HG02588 (cell line): ENCODE data around the gene HSPA14.
"Not testable (repeated sequence)": the region's sequence is repeated elsewhere in the genome, so short reads cannot be mapped to it uniquely, and the experiment has no call there.

Source experiments
- ATAC-seq: cut with Tn5 transposase; IDR thresholded peaks from one replicate; pipeline ENCODE4 v1.9.1; 2021; ENCODE audit warnings: mild to moderate bottlenecking, moderate library complexity; ENCODE audit not compliant: unreplicated experiment

Gene HSPA14, protein sequence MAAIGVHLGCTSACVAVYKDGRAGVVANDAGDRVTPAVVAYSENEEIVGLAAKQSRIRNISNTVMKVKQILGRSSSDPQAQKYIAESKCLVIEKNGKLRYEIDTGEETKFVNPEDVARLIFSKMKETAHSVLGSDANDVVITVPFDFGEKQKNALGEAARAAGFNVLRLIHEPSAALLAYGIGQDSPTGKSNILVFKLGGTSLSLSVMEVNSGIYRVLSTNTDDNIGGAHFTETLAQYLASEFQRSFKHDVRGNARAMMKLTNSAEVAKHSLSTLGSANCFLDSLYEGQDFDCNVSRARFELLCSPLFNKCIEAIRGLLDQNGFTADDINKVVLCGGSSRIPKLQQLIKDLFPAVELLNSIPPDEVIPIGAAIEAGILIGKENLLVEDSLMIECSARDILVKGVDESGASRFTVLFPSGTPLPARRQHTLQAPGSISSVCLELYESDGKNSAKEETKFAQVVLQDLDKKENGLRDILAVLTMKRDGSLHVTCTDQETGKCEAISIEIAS

DNA sequence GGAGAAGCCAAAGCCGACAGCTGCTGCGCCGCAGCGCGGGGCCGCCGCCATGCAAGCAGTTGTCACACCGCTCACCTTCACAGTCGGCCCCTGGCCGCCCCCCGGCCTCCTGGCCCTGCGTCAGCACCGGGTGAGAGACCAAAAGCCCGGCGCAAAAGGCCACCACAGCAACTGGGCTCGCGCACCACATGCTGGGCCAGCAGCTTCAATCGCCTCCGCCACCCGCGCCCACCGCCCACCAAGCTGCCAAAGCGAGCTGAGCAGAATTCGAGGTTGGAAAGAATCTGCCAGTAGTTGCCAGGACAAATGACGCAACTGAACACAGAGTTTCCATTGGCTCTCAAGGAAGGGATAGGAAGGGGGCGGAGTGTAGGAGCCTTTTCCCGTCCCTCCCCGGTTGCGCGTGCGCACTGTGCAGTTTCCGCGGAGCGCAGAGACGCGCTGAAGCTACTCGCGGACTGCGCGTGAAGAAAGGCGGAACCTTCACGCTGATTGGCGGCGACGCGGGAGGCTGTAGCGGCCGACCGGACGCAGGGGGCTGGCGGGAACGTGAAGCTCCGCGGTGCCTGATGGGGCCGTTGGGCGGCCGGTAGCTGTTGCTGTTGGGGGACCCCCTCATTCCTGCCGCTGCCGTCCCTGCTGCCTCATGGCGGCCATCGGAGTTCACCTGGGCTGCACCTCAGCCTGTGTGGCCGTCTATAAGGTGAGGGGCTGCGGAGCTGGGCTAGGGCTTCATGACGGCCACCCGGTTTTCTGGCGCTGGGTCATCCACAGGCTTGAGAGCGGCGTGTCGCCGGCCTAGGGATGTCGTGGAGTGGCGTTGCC lies at the start of gene HSPA14, which contains the start of the genes CDNF and MSANTD7:
TSS of gene HSPA14 (plus strand) at position 550 of the 825 bp plus-strand sequence. CDS start at position 647, 97 bp downstream.
TSS of gene CDNF (minus strand) at position 281 of the 825 bp plus-strand sequence. CDS start at position 190, 91 bp downstream.
TSS of gene MSANTD7 (plus strand) at position 550 of the 825 bp plus-strand sequence. CDS start 3,979 bp downstream, outside the sequence.
- ATAC-seq, result peak; percentile 97

DNA sequence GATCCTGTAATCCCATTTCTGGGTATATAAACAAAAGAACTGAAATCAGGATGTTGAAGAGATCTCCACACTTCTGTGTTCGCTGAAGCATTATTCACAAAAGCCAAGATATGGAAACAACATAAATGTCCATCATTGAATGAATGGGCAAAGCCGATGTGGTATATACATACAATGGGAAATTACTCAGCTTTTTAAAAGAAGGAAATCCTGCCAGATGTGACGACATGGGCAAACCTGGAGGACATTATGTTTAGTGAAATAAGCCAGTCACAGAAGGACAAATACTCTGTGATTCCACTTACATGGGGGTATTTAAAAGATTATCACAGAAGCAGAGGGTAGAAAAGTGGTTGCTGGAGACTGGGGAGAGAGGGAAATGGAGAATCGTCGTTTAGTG lies 39.5 kb upstream of the HSPA14 start:
- ATAC-seq, result no peak

DNA sequence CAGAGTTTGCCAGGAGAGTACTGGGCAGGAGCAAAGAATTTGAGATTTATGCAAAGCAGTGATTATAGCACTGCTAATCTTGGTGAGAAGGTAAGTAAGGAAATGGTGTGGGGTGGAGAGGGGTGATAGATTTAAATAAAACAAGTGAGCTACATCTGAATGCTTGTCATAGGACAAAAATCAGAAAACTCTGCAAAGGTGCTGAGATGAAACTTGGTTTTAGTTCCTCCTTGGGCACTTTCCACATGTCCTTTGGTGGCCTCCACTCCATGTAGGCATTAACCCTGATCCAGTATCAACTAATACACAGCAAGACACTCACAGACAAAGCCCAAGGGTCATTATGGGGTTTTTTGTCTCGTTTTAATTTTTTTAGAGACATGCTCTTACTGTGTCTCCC lies 37.7 kb upstream of the HSPA14 start:
- no peak for ATAC-seq

DNA sequence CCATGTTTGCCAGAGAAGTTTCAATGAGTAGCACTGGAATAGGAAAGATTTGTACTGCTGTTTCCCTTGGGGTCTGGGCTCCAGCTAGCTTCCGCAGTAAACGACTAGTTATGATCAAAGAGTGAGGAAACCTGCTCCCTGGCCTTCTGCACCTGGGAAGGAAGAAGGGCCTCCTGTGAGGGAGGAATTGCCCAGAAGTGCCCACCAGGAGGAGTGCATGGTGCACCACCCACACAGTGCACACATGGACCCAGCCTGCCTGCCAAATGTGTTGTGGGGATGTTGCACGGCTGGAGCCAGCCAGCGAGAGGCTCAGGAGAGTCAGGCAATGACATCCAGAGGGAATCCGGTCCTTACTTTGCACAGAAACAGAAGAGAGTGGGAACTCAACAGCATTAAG lies 36.4 kb upstream of the HSPA14 start:
- no peak for ATAC-seq

DNA sequence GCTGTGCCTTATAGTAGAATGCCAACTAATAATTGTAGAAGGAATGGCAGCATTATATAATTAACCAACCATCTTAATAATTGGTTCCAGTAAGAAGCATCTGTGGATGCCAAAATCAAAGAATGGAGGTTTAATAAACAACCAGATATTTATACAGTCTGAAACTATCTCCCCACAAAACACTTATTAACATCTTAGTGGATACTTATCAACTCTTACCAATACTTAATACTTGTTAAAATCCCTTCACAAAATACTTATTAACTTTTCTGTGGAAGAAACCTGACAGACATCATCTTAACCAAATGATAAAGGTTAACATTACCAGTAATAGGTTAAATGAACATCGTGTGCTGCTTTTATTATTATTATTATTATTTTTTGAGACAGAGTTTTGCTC lies 34.3 kb upstream of the HSPA14 start:
- no peak for ATAC-seq

DNA sequence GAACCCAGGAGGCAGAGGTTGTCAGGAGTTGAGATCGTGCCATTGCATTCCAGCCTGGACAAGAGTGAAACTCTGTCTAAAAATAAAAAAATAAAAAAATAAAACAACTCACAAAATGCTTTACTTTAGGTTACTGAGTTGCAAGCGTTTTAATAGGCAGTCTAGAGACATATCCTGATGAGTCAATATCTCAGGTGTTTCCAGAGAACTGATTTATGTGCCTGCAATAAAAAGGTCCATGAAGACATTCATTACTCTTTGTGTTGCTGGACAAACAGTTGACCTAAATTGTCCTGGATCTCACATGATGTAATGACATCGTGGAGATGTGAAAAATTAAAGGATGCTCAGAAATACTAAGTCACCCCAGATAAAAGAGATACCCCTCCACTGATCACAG lies 31.8 kb upstream of the HSPA14 start:
- ATAC-seq, result no peak

DNA sequence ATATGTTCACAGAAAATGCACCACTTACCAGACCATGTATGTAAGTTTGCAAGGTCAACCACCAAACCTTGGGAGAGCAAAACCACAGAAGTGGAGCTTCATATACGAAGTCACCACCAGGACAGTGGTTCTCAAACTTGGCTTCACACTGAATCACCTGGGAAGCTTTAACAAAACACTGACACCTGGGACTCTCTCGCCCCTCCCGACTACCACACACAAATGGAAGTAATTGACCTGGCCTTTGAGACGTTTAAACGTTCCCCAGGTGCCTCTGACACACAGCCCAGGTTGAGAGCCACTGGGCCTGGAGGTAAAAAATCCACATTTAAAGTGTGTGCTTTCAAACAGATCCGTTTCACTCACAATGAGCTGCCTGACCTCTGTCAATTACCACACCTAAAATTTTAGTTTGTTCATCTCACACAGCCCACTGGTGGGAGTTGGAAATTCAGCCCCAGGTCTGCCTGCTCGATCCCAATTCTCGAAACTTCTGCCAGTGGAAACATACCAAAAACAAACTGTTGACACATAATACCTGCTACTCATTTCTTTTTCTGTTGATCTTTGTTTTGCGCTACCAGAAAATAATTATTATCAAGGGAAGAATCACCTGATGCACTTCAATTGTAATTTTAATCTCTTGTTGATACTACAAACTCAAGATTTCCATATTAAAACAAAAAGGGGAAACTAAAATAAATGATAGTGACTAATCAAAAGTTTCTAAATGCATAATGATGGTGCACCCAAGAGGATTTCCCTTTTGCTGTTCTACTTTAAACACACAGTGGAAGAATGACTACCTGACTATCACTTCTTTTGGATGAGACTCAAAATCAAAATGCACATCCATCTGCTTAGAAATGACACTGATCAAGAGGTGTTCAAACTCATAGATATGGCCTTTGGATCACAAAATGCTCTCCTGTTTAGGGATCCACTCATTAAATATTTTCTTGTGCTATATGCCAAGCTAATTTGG lies 26.8 kb upstream of the HSPA14 start:
- ATAC-seq, result no peak

DNA sequence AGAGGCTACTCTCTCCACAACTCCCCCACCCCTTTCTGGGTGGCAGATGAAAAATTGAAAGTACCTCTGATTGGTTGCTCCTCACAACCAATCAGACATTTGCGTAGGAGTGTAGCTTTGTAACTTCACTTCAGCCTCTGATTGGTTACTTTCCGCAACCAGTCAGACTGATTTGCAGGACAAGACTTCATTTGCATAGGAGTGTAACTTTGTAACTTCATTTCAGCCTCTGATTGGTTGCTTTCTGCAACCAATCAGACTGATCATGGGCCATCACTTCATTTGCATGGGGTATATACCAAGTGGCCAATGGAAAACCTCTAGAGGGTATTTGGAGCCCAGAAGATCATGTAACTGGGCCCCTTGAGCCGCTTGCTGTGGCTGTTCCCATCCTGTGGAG lies 25.8 kb upstream of the HSPA14 start:
- ATAC-seq, result no peak

DNA sequence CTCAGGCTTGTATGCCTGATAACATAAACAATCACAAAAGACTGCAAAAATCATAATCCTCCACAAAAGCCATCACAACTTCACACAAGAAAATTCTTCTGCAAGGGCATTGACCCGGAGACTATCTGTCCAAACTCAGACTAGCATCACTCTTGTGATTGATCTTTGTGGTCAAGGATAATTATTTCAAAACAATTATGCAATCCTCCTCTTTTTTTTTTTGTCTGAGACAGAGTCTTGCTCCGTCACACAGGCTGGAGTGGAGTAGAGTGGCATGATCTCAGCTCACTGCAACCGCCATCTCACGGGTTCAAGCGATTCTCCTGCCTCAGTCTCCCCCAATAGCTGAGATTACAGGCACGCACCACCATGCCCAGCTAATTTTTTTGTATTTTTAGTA lies 22.4 kb upstream of the HSPA14 start:
- no peak for ATAC-seq

DNA sequence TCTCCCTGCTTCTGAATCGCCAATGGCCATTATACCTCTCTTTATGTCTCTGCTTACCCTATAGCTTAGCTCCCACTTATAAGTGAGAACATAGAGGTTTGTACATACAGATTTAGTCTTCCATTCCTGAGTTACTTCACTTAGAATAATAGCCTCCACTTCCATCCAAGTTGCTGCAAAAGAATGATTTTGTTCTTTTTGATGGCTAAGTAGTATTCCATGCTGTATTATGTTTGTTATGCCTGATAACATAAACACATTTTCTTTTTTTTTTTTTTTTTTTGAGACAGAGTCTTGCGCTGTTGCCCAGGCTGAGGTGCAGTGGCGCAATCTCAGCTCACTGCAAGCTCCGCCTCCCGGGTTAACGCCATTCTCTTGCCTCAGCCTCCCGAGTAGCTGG lies 21.4 kb upstream of the HSPA14 start:
- not testable (repeated sequence) for ATAC-seq

DNA sequence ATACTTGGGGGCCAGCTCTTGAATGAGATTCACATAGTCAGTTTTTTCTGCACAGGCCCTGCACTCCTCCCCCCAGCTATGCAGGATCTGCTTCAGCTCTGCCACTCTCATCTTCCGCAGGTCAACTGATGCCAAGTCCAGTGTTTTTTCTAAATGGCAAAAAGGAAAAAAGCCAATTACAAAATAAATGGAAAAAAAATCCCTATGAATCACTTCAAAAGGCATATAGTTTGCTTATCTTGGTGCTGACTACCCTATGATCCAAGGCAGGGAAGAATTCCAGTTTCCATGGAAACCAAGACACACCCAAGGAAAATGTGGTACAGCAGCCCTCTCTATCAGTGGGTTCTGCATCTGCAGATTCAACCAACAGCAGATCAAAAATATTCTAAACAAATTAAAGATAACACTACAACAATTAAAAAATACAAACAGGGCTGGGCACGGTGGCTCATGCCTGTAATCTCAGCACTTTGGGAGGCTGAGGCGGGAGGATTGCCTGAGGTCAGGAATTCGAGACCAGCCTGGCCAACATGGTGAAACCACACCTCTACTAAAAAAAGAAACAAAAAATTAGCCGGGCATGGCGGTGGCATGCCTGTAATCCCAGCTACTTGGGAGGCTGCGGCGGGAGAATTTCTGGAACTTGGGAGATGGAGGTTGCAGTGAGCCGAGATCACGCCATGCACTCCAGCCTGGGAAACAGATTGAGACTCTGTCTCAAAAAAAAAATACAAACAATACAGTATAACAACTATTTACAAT lies 17.9 kb upstream of the HSPA14 start:
- no peak for ATAC-seq

DNA sequence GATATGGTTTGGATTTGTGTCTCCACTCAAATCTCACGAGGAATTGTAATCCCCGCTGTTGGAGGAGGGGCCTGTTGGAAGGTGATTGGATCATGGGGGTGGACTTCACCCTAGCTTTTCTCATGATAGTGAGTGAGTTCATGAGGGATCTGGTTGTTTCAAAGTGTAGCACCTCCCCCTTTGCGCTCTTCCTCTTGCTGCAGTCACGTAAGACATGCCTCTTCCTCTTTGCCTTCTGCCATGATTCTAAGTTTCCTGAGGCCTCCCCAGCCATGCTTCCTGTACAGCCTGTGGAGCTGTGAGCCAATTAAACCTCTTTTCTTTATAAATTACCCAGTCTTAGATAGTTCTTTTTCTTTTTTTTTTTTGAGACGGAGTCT lies 17.3 kb upstream of the HSPA14 start:
- no peak for ATAC-seq

DNA sequence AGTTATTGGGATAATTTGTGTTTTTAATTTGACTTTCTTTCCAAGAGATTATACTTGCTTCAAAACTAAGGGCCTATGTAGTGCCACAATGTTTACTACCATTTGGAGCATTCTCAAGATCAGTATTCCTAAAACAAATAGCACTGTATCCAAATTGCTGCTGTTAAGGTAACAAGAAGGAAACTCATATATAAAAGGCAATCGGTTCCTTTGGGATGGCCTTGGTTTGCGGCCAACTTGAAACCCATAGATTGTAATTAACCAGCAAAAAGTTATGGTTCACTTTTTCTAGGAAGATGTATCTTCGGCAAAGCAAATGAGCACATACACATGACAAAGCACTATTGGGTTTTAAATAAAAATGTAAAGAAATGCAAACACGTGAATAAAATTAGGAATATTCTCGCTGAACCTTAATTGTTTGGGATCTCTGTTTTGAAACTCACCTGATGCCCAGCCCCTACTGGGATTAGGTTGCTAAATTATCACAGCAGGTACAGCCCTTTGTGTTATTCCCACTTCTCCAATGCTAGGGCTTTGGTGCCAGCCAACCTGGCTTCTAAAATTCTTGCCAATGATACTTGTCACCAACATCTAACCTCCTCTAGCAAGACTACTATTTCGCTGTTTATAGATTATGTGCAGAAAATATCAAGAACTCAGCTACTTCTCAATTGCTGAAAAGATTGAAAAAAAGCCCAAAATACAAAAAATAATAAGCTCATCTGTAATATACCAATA lies 16.3 kb upstream of the HSPA14 start:
- ATAC-seq, result no peak

DNA sequence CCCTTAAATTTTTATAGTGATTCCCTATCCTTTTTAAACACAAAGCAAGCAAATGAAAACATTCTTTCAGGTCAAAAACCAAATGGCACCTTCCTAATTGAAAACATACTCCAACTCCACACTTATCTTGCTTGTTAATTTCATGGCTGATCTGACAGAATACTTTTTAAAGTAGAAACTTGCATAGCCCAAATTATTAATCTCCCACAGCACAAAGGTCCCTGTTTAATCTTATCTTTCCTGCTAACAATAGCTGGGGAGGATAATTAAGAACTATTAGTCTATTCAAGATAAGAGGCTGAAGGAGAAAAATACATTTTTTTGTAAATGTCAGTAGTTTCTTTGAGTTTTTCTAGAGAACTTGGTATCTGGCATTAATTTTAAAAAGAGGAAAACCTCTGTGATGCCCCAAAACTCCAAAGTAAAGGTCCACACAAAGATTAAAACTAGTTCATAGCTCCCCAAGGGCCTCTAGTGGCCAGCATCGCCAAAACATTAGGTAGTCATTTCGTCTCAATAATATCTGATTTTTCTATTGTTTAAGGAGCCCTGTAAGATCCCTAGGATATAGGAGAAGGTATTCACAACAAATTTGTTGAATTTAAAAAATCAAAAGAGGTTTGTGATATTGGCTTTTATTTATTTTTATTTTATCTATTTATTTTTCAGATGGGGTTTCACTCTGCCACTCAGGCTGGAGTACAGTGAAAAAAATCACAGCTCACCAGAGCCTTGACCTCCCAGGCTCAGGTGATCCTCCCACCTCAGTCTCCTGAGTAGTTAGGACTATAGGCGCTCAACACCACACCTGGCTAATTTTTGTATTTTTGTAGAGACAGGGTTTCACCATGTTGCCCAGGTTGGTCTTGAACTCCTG lies 15.0 kb upstream of the HSPA14 start:
- no peak for ATAC-seq

DNA sequence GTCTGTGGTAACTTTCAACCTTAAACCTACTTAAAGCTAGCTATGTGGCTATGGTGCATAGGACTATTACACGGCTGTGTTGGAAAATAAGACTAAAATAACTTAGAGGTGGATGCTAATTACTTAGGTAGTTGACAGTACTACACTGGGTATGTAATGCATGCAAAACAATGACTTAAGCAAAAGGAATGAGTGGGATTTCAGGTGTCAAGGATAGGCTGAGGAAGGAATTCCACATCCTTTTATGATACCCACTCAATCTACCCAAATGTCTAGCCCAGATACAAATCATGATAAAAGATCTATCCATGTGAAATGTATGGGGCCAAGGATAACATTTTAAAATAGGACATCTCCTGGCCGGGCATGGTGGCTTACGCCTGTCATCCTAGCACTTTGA lies 14.1 kb upstream of the HSPA14 start:
- ATAC-seq, result no peak

DNA sequence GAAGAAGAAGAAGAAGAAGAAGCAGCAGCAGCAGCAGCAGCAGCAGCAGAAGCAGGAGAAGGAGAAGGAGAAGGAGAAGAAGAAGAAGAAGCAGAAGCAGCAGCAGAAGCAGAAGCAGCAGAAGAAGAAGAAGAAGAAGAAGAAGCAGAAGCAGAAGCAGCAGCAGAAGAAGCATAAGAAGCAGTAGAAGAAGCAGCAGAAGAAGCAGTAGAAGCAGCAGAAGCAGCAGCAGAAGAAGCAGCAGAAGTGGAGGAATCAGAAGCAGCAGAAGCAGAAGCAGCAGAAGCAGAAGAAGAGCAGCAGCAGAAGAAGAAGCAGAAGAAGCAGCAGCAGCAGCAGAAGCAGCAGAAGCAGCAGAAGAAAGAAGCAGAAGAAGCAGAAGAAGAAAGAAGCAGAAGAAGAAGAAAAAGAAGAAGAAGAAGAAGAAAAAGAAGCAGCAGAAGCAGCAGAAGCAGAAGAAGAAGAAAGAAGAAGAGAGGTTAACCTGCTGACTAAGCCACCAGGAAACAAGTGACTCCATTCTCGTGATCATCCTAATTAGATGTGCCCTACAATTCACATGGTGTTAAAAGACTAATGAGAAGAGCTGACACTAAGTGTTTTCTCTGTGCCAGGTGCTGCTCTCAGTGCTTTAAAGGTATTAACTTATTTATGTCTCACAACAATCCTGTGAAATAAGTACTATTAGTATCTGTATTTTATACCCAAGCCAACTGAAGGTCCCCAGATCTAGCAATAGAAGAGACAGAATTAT lies 11.9 kb upstream of the HSPA14 start:
- no peak for ATAC-seq

DNA sequence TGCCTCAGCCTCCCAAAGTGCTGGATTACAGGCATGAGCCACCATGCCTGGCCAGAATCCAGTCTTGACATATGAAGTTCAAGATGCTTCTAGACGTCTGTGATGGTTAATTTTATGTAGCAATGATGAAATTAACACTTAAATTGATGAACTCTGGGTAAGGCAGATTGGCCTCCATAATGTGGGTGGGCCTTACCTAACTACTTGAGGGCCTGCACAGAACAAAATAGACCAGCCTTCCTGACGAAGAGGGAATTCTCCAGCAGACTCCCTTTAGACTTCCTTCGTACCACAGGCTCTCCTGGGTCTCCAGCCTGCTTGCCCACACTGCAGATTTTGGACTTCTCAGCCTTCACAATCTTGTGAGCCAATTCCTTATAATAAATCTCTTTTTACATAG lies 5.0 kb upstream of the HSPA14 start:
- ATAC-seq, result no peak
